Natural killer cell treated with Interleukin-12 subunit alpha and Interleukin-12 subunit beta and Interleukin-15 and Interleukin-18, amount 100 ng/mL, for 72 hours (primary cell): Measurements from ENCODE around the gene SRSF1. TPM values are rescaled to one million over a fixed set of nuclear protein-coding genes. Genes with fewer than 3 reads are reported as not detected.

Experiments used
- ATAC-seq, 2 donors: fragments of 150-1000 bp; cut with Tn5 transposase in 1 of 2; sonication (Bioruptor Pico), chemical (Tn5 transposase) in 1 of 2; 2 replicates each; pipeline ENCODE4 v1.10.0; 2021
- DNase-seq: peaks from one replicate; pipeline ENCODE4 v3.0.0; 2022; ENCODE audit warnings: low spot score
- H3K27ac Mint-ChIP-seq, 2 donors: 1 replicate in 1 of 2; 2 replicates in 1 of 2; pipeline ENCODE4 v1.8.0; 2022; ENCODE audit warnings: mixed read lengths in 2 of 2, mild to moderate bottlenecking in 1 of 2, moderate library complexity in 1 of 2
- H3K27me3 Mint-ChIP-seq, 2 donors: 1 replicate in 1 of 2; 2 replicates in 1 of 2; pipeline ENCODE4 v1.8.0; 2022; ENCODE audit warnings: mixed read lengths in 2 of 2
- H3K36me3 Mint-ChIP-seq: one replicate; pipeline ENCODE4 v1.8.0; 2022; ENCODE audit warnings: mixed read lengths
- H3K4me1 Mint-ChIP-seq, 2 donors: 1 replicate in 1 of 2; 2 replicates in 1 of 2; pipeline ENCODE4 v1.8.0; 2022; ENCODE audit warnings: low read depth in 2 of 2, mixed read lengths in 2 of 2, mild to moderate bottlenecking in 1 of 2
- H3K4me3 Mint-ChIP-seq: one replicate; pipeline ENCODE4 v1.8.0; 2022; ENCODE audit warnings: mixed read lengths
- H3K9me3 Mint-ChIP-seq: 2 replicates; pipeline ENCODE4 v1.8.0; 2022; ENCODE audit warnings: mixed read lengths
- total RNA-seq, 2 donors: library from RNA; stranded (reverse); gene quantifications; one replicate each; pipeline ENCODE4 v1.2.3, GENCODE V29; 2022

SRSF1 gene
- total RNA-seq, 2 donors from 2014 or later: 327 to 426 TPM

GRCh38 chr17:58005031-58005727 is 1.9 kb downstream of the SRSF1 start:
- ATAC-seq (no peak), DNase-seq (no peak)
- H3K4me3 Mint-ChIP-seq: peak overlapping the region; percentile 100
- peaks cover 46 to 60% of the 10 kb centered on the region in 2 donors for H3K4me1 Mint-ChIP-seq
- H3K9me3 Mint-ChIP-seq: no peaks in the 10 kb centered on the region
- H3K27ac Mint-ChIP-seq: peak overlapping the region; percentile 100
- peaks cover 47% of the 10 kb centered on the region for H3K36me3 Mint-ChIP-seq
- no peaks in the 10 kb centered on the region for H3K27me3 Mint-ChIP-seq

DNA sequence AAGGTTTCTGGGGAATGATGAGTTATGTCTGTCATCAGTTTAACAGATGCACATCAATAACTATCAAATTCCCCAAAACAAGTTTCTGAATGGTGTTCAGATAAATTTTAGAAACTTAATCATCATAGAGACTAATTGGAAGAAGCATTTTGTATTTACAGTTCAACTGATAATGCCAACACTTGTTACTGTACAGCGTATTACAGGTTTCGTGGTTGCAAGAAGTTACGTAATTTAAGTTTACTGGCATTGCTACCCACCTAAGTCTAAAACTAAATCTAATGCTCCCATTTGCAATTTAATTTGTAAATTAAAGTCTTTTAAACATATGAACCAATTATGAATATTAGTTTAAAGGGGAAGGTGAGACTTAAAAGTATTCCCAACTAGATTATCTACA is 3.0 kb downstream of the SRSF1 start:
- ATAC-seq: no peak
- no peaks in the 10 kb centered on the region for H3K9me3 Mint-ChIP-seq
- peak overlapping the region; percentile 72 to 100 for H3K27ac Mint-ChIP-seq
- H3K4me1 Mint-ChIP-seq: peaks cover 49 to 60% of the 10 kb centered on the region in 2 donors
- H3K36me3 Mint-ChIP-seq: peaks cover 47% of the 10 kb centered on the region
- no peaks in the 10 kb centered on the region for H3K27me3 Mint-ChIP-seq
- DNase-seq: no peak
- H3K4me3 Mint-ChIP-seq: peak overlapping the region; percentile 100

DNA sequence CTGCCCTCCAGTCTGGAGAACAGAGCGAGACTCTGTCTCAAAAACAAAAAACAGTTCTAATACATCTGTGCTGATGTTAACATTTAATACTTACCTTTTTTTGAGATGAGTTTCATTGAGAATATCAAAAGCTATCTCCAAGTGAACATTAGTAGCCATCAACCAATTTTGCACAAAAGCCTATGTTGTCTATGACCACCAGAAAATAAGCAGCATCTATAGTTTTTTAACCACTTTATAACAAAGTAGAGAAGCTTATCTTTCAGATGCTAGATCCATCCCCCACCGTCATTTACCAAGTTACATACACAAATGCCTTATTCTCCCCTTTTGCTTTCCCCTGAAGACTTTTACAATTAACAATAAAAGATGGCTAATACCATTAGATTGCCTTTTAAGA is 4.1 kb downstream of the SRSF1 start:
- DNase-seq (no peak), ATAC-seq (no peak)
- Mint-ChIP-seq H3K4me1 (peaks cover 49 to 58% of the 10 kb centered on the region in 2 donors), H3K36me3 (peaks cover 47% of the 10 kb centered on the region), H3K27me3 (no peaks in the 10 kb centered on the region), H3K4me3 (peak overlapping the region; percentile 100), H3K27ac (peak overlapping the region; percentile 72 to 100), H3K9me3 (no peaks in the 10 kb centered on the region)

DNA sequence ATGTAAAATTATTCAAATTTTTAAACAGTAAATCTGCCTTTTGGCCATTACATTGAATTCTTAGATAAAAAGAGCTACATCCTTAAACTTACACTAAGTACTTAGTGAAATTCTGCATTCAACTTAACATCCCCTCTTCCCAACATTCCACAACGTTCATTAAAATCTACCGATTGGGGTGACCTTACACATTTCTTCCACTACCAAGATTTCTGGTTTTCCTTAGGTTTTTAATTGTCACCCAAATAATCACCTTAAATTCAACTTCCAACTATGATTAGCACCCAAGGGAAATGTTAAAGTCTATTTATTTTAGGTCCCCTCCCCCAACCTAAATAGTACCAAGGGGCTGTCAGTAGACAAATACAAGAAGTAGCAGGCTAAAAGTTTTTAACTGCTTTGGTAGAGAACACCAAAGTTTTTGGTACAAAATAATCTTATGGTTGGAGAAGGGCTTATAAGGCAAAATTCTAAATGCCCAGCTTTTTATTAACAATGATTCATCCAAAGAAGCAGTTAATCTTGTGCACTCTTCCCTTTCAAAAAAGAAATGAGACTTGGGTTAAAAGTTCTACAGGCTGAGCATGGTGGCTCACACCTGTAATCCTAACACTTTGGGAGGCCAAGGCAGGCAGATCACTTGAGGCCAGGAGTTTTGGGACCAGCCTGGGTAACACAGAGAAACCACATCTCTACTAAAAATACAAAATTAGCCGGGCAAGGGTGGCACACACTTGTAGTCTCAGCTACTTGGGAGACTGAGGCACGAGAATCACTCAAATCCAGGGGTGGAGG is 4.7 kb downstream of the SRSF1 start:
- Mint-ChIP-seq H3K4me1 (peaks cover 44 to 54% of the 10 kb centered on the region in 2 donors), H3K27ac (peak overlapping the region; percentile 56 to 72)

GRCh38 chr17:58001461-58002124 is 5.5 kb downstream of the SRSF1 start:
- no peak for ATAC-seq
- Mint-ChIP-seq H3K27me3 (no peaks in the 10 kb centered on the region), H3K9me3 (no peaks in the 10 kb centered on the region), H3K36me3 (peaks cover 50% of the 10 kb centered on the region), H3K27ac (peak overlapping the region; percentile 56 to 72), H3K4me3 (no peak overlapping the region), H3K4me1 (peaks cover 42 to 49% of the 10 kb centered on the region in 2 donors)
- no peak for DNase-seq

More for the DNA sequence above, 4.7 kb downstream of the SRSF1 start:
- ATAC-seq: no peak
- Mint-ChIP-seq H3K4me3 (peak overlapping the region; percentile 100), H3K36me3 (peaks cover 50% of the 10 kb centered on the region), H3K9me3 (no peaks in the 10 kb centered on the region), H3K27me3 (no peaks in the 10 kb centered on the region)
- no peak for DNase-seq

GRCh38 chr17:57999496-58000017 is 7.5 kb downstream of the SRSF1 start:
- DNase-seq (no peak), ATAC-seq (peak; percentile 77 to 80)
- peaks cover 29% of the 10 kb centered on the region for H3K36me3 Mint-ChIP-seq
- H3K27me3 Mint-ChIP-seq: no peaks in the 10 kb centered on the region
- no peaks in the 10 kb centered on the region for H3K9me3 Mint-ChIP-seq
- no peak overlapping the region for H3K4me3 Mint-ChIP-seq
- H3K4me1 Mint-ChIP-seq: peaks cover 27 to 39% of the 10 kb centered on the region in 2 donors
- peak overlapping the region in 1 of 2 donors; percentile 51 for H3K27ac Mint-ChIP-seq

- no peaks in the 10 kb centered on the region for H3K9me3 Mint-ChIP-seq
- H3K36me3 Mint-ChIP-seq: peaks cover 28% of the 10 kb centered on the region
- H3K4me3 Mint-ChIP-seq: no peak overlapping the region
- H3K27ac Mint-ChIP-seq: peak overlapping the region; percentile 29 to 51
- H3K27me3 Mint-ChIP-seq: no peaks in the 10 kb centered on the region
- H3K4me1 Mint-ChIP-seq: peaks cover 29 to 38% of the 10 kb centered on the region in 2 donors
- DNase-seq (no peak), ATAC-seq (no peak)
Measured at GRCh38 chr17:57999010-57999495, 8.0 kb downstream of the SRSF1 start.

GRCh38 chr17:57997085-57997809 is 9.8 kb downstream of the SRSF1 start:
- H3K4me1 Mint-ChIP-seq: peaks cover 25% of the 10 kb centered on the region in 2 donors

DNA sequence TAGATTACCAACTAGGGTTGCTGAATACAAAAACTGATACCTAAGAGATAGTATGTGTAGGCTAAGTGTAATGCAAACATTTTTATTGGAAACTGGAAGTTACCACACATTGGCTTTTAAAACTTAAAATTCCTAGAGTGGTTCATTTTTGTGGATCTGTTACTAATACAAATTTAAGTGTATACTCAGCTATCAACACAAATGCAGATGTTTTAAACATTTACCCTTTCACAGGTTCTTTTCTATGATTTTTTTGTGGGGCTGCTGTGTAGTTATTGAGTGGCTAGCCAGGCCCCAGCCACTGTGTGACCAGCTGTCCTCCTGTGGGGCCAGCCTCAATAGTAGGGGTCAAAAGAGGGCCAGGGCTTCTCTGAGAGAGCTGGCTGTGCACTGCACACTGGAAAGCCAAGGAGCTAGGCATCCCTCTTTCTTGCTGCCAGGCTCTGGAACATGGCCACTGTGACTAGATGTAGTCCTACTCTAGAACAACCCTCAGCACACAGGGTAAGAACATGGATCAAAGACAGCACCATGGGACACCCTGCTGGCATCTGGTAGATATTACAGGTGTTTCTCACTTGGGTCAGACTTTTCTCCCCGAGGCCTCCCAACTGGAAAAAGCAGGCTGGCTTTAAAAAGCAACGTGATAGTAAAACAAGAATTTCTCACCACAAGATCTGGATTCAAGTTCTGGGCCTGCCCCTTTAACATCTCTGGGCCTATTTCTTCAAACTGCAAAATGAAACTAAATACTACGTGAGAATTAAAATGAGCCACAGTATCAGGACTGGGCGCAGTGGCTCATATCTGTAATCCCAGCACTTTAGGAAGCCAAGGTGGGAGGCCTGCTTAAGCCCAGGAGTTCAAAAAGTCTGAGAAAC is 11.7 kb downstream of the SRSF1 start:
- ATAC-seq (peak; percentile 82 to 85), DNase-seq (no peak)
- H3K9me3 Mint-ChIP-seq: no peaks in the 10 kb centered on the region
- peaks cover 21 to 22% of the 10 kb centered on the region in 2 donors for H3K4me1 Mint-ChIP-seq
- no peak overlapping the region for H3K4me3 Mint-ChIP-seq
- H3K27me3 Mint-ChIP-seq: no peaks in the 10 kb centered on the region
- peak overlapping the region in 1 of 2 donors; percentile 66 for H3K27ac Mint-ChIP-seq
- H3K36me3 Mint-ChIP-seq: peaks cover 6% of the 10 kb centered on the region

More at GRCh38 chr17:57997085-57997809, 9.8 kb downstream of the SRSF1 start:
- ATAC-seq (no peak), DNase-seq (no peak)
- no peaks in the 10 kb centered on the region for H3K9me3 Mint-ChIP-seq
- no peak overlapping the region for H3K4me3 Mint-ChIP-seq
- H3K36me3 Mint-ChIP-seq: peaks cover 10% of the 10 kb centered on the region
- no peaks in the 10 kb centered on the region for H3K27me3 Mint-ChIP-seq
- H3K27ac Mint-ChIP-seq: peak overlapping the region; percentile 48 to 52

- no peaks in the 10 kb centered on the region for H3K27me3 Mint-ChIP-seq
- peaks cover 25 to 28% of the 10 kb centered on the region in 2 donors for H3K4me1 Mint-ChIP-seq
- no peak for DNase-seq
- no peak for ATAC-seq
- H3K4me3 Mint-ChIP-seq: no peak overlapping the region
- peaks cover 6% of the 10 kb centered on the region for H3K36me3 Mint-ChIP-seq
- H3K9me3 Mint-ChIP-seq: no peaks in the 10 kb centered on the region
- H3K27ac Mint-ChIP-seq: peak overlapping the region in 1 of 2 donors; percentile 39
Measured at GRCh38 chr17:57994436-57994835, 12.6 kb downstream of the SRSF1 start.

DNA sequence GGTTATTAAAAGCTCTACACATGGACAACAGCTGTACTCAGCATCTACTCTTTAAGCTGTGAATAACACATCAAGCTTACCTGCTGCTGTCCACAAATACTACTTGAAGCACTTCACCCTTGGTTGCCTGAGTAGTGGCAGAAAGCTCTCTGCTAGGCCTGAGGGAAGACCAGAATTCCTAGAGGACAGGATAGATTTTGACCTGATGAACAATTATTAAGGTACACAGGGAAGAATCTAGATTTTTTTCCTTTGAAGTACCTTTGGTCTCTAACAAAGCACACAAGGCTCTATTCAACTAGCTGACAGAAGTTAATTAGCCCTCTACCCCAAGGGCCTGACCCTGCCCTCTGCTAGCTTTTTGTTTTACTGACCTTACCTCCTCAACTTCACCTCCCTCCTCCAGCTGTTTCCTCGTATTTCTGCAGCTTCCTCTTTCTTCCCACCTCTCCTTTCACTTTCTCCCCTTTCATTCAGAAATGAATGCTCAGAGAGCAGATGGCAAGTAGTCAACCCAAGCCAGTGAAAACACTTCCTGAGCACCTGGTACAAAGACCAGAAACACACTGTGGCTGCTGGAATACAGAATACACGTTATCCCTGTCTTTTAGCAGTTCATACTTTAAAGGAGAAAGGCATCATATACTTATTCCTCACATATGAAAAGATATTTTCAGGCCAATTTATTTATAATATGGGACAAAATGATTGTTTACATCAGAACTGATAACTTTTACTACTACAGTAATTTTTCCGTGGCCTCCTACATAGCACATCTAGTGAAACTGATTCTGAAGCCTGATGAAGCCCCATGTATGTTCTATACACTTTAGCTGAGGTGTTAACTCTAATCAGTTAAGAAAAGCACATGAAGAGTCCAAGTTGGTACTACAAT is 13.3 kb downstream of the SRSF1 start:
- ATAC-seq (peak in 1 of 2 donors; percentile 20), DNase-seq (no peak)
- H3K4me3 Mint-ChIP-seq: no peak overlapping the region
- H3K36me3 Mint-ChIP-seq: peaks cover 6% of the 10 kb centered on the region
- H3K27me3 Mint-ChIP-seq: no peaks in the 10 kb centered on the region
- H3K9me3 Mint-ChIP-seq: no peaks in the 10 kb centered on the region
- peak overlapping the region in 1 of 2 donors; percentile 39 for H3K27ac Mint-ChIP-seq
- peaks cover 28 to 36% of the 10 kb centered on the region in 2 donors for H3K4me1 Mint-ChIP-seq
